NOMO-1 (cell line): ENCODE results near the gene CCDC184.
"Not testable (repeated sequence)": the region's sequence is repeated elsewhere in the genome, so short reads cannot be mapped to it uniquely, and the experiment has no call there.

ENCODE experiments used
- DNase-seq, 2 experiments: peaks; one replicate each; lab custom pipeline; 2025; ENCODE audit not compliant: unreplicated experiment in 2 of 2; lab: John Stamatoyannopoulos, UW

CCDC184 gene

GRCh38 chr12:48183091-48183875 lies at the start of gene CCDC184:
Gene CCDC184 (plus strand): TSS chr12:48183644. CDS start chr12:48184123, 479 bp downstream.
- DNase-seq, result peak; percentile 18 to 30

GRCh38 chr12:48135027-48135426 lies 48.4 kb upstream of the CCDC184 start:
- DNase-seq, result no peak

- no peak for DNase-seq
Measured at GRCh38 chr12:48142818-48143674, 40.4 kb upstream of the CCDC184 start.

- no peak for DNase-seq
Measured at GRCh38 chr12:48143898-48144297, 39.5 kb upstream of the CCDC184 start.

GRCh38 chr12:48145981-48146380 lies 37.5 kb upstream of the CCDC184 start:
- DNase-seq, result no peak

- DNase-seq, result no peak
Measured at GRCh38 chr12:48151103-48151771, 32.2 kb upstream of the CCDC184 start.

GRCh38 chr12:48155786-48156185 lies 27.7 kb upstream of the CCDC184 start:
- DNase-seq, result not testable (repeated sequence)

GRCh38 chr12:48156652-48157017 lies 26.8 kb upstream of the CCDC184 start:
- DNase-seq, result no peak

- DNase-seq, result peak; percentile 96 to 99
Measured at GRCh38 chr12:48157018-48157888, 26.2 kb upstream of the CCDC184 start, which contains the start of gene ASB8. Gene ASB8 (minus strand): TSS chr12:48157515. CDS start chr12:48153496, 4,019 bp downstream.

- no peak for DNase-seq
Measured at GRCh38 chr12:48157889-48158370, 25.5 kb upstream of the CCDC184 start.

GRCh38 chr12:48160046-48160445 lies 23.4 kb upstream of the CCDC184 start:
- no peak for DNase-seq

GRCh38 chr12:48160807-48161206 lies 22.6 kb upstream of the CCDC184 start:
- DNase-seq, result peak; percentile 68 to 70

- no peak for DNase-seq
Measured at GRCh38 chr12:48163150-48163747, 20.2 kb upstream of the CCDC184 start.

GRCh38 chr12:48164451-48164850 lies 19.0 kb upstream of the CCDC184 start:
- DNase-seq, result no peak

- peak; percentile 8 to 45 for DNase-seq
Measured at GRCh38 chr12:48165089-48165981, 18.1 kb upstream of the CCDC184 start.

GRCh38 chr12:48169011-48169410 lies 14.4 kb upstream of the CCDC184 start:
- no peak for DNase-seq

- no peak for DNase-seq
Measured at GRCh38 chr12:48175613-48176416, 7.6 kb upstream of the CCDC184 start.

GRCh38 chr12:48176417-48176751 lies 7.1 kb upstream of the CCDC184 start:
- DNase-seq, result no peak
